HepG2 (cell line): ENCODE measurements around the gene OTOP3.
"Not testable (repeated sequence)": the region's sequence is repeated elsewhere in the genome, so short reads cannot be mapped to it uniquely, and the experiment has no call there.

Experiments
- DNMT3B ChIP-seq: conservative IDR thresholded peaks from 2 replicates; pipeline ENCODE4 v1.6.1; 2016; ENCODE audit warnings: missing biosample characterization, control low read depth
- EZH2 ChIP-seq: conservative IDR thresholded peaks from 2 replicates; pipeline ENCODE4 v1.6.1; 2012; ENCODE audit warnings: mild to moderate bottlenecking, low read depth, low read length, moderate library complexity
- POGZ ChIP-seq: sonication (generic); formaldehyde crosslinking; IDR thresholded peaks from 2 replicates; pipeline ENCODE4 v1.4.0; 2020; ENCODE audit warnings: mild to moderate bottlenecking, missing genetic modification reagents

DNA sequence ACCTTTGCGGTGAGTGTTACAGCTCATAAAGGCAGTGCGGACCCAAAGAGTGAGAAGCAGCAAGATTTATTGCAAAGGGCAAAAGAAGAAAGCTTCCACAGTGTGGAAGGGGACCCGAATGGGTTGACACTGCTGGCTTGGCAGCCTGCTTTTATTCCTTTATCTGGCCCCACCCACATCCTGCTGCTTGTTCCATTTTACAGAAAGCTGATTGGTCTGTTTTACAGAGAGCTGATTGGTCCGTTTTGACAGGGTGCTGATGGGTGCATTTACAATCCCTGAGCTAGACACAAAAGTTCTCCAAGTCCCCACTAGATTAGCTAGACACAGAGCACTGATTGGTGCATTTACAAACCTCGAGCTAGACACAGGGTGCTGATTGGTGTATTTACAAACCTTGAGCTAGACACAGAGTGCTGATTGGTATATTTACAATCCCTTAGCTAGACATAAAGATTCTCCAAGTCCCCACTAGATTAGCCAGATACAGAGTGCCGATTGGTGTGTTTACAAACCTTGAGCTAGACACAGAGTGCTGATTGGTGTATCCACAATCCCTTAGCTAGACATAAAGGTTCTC, 29.4 kb upstream of the OTOP3 start:
- not testable (repeated sequence) for TF ChIP-seq POGZ (CRISPR knock-in tag); DNMT3B; EZH2
